ENCODE measurements around the gene SRRM4.

SRRM4 gene

DNA sequence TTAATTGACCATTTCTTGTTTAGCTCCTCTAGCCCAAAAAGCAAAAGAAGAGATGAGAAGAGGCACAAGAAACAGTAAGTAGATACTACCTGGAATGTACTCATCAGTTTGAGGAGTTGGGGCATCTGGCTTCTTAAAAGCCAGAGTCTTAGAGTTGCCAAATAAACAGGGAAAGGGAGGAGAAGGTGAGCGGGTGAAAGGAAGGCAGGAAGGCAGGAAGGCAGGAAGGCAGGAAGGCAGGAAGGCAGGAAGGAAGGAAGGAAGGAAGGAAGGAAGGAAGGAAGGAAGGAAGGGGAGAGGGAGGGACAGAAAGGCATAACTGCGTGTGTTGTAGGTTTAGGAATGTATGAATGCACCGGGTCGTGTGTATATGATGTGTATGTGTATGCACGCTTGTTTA, 140.7 kb downstream of the SRRM4 start:
- DNase-seq (ENCODE audit: low spot score) = no peak

DNA sequence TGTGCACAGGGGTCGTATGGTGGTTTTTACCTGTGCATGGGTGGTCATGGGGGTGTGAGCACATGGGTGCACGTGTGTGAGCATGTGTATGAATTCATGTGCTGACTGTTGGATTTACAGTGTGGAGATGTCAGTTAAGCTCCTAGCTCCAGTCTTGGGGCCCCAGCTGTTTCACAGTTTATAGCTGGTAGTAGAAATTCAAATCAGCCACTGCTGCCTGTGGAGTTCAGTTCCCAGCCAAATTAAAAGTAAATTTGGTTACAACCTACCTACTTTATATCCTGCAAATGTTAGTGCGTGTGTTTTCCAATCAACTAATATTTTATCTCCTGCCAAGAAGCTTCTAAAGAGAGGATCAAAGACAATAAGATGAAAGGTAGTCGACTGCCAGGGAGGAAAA, 141.4 kb downstream of the SRRM4 start:
- no peak for DNase-seq (ENCODE audit: low spot score)

DNA sequence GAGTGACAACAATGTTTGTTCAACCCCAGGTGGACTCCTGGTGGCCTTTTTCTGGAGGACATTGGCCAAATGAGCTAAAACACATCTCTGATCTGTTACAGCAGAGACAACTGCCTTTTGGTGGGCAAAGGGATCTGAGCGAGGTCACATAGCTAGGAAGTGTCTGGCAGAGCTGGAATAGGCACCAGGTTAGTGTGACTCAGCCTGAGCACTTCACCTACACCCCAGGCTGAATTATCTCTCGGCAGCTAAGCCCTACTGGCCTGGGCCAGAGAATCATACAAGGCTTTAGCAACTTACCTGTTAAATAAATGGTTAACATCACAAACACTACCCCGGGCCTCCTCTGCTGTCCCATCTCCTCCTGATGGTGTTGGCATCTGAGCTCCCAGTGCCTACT, 147.2 kb downstream of the SRRM4 start:
- no peak for DNase-seq (ENCODE audit: low spot score)

DNA sequence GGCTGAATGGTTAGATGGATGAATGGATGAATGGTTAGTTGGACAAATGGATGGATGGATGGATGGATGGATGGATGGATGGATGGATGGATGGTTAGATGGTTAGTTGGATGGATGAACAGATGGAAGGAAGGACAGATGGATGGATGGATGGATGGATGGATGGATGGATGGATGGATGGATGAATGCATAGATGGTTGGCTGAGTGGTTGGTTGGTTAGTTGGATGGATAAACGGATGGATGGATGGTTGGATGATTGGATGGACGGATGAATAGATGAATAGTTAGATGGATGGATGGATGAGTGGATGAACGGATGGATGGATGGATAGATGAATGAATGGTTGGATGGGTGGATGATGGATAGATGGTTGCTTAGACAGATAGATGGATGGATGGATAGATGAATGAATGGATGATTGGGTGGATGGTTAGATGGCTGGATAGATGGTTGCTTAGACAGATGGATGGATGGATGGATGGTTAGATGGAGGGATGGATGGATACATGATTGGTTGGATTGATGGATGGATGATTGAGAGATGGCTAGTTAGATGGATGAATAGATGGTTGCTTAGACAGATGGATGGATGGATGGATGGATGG, 148.6 kb downstream of the SRRM4 start:
- no peak for DNase-seq (ENCODE audit: low spot score)

DNA sequence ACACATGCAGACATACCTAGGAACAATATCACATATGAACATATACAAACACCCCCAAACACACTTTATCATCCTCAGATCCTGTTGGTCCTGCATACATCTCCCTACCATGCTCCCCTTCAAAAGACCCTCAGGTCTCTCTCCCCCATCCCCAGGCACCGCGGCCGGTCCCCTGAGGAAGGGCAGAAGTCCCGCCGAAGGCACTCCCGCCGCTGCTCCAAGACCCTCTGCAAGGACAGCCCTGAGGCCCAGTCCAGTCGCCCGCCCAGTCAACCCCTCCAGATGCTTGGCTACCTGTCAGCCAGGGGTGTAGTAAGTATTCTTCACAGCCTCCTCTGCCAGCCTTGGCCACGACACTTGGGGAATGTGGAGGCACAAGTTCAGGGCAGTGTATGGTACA, 149.2 kb downstream of the SRRM4 start:
- no peak for DNase-seq (ENCODE audit: low spot score)

DNA sequence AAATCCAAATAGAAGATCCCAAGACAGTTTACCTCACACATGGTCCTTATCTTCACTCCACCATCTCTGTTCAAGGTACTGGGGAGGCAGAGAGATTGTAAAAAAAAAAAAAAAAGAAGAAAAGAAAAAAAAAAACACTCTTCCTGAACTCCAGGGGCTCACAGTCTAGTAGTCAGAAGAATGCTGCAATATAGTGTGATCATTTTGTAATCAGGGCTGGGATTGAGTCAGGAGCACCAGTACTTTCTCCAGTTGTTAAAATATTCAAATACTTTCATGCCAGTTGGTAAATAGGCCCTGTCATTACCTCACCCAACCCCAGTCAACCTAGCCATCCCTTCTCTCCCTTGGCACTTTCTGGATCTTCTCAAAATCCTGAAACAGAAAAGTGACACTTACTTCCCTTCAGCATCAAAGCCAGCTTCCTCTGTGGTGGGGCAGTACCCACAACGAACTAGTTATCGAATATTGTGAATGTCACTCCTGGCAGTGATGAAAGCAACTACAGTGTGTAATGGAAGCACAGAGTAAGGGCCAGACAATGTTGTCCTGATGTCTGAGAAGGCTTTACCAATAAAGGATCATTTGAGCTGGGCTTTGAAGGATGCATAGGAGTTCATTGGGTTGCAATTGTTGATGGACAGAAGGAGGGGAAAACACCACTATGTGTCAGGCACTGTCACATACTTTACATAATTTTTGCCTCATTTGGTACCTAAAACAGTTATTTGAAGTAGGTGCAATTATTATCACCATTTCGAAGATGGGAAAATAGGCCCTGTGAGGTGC, 153.1 kb downstream of the SRRM4 start:
- DNase-seq (ENCODE audit: low spot score) = no peak

DNA sequence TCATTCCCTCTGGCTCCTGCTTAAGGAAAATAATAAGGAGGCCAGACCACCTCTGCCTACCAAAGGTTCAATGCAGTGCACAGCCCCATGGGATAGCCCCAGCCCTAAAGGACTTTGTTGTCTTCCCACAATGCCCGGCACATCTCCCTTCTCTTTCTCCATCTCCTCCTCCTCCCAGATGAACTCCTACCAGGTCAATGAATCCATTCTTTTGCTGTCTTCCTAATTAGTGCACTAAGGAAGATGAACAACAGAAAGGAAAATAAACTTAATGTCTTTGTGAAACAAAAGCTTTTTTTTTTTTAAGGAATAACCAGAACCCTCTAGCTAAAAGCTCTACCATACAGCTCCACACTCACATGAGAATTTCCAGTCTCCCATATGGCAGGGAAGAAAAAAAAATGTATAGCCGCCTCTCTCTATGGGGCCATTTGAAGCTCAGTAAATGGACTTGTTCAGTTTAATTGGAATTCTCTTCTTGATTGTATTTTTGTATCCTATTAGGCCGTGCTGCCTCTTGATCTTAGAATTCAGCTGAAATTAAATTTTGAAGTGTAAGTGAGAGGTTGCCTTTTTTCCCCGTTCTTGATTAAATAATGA, 155.6 kb downstream of the SRRM4 start:
- no peak for DNase-seq (ENCODE audit: low spot score)

DNA sequence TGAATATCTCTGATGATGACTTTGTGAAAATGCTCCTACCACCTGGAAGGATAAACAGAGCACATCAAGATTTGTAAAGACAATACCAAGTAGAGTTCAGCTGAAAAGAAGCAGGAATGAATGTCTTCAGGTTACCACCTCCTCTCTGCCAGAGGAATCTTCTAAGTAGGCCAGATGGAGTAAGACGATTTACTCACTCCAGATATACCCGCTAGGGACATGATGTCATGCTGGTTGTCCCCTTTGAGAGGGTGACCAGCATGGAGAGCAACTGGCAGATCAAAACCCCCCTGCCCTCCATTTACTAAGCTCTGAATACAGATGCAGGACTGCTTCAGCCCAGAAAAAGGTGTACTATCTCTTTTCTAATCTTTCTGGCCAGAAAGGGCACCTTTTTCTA, 158.1 kb downstream of the SRRM4 start:
- DNase-seq (ENCODE audit: low spot score) = no peak

DNA sequence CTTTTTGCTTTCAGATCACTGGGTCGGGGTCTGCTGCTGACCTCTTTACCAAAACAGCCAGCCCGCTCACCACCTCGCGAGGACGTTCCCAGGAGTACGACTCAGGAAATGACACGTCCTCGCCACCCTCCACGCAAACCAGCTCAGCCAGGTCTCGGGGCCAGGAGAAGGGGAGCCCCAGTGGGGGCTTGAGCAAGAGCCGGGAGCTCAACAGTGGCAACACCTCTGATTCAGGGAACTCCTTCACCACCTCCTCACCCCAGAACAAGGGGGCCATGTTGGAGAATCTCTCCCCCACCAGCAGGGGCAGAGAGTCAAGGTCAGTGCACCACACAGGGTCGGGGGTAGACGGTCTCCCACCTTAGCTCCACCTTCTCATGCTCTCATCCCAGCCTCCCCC, 164.0 kb downstream of the SRRM4 start:
- no peak for DNase-seq (ENCODE audit: low spot score)

DNA sequence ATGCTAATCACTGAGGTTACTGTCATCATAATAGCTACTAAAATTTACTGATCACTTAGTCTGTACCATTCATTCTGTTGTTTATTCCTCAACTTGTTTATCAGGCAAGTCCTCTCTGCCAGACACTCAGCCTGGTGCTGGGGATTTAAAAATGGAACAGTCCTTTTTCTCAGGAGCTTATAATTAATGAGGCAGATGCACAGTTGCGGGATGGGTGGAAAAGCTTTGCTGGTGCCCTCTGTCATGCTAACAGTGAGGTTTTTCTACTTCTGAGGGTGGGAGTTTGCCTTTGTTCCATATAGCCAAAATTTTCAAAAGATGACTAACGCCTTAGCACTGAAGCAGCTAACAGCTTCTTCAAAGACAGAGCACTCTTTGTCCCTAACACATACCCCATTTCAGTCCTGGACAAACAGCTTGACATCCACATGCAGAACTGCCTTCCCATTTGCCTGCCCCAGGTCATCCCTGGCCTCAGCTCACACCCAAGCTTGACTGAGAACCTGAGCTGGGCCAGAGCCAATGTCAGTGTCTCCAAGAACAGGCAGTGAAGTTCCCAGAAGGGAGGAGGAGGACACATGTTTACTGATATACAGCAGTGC, 166.6 kb downstream of the SRRM4 start:
- DNase-seq (ENCODE audit: low spot score) = no peak

DNA sequence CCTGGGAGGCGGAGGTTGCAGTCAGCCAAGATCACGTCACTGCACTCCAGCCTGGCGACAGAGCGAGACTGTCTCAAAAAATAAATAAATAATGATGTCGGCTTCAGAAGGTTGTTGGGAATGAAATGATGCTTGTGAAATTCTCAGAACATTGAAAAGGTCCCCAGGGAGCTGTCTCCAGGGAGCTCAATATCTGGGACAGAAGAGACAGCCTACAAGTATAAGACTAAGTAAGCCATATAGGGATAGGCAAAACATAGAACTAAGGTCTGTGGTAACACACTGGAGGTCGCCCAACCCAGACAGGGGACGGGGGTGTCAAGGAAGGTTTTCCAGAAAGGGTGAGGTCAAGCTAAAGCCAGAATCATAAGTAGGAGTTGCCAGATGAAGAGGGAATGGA, 167.9 kb downstream of the SRRM4 start:
- DNase-seq (ENCODE audit: low spot score) = no peak

DNA sequence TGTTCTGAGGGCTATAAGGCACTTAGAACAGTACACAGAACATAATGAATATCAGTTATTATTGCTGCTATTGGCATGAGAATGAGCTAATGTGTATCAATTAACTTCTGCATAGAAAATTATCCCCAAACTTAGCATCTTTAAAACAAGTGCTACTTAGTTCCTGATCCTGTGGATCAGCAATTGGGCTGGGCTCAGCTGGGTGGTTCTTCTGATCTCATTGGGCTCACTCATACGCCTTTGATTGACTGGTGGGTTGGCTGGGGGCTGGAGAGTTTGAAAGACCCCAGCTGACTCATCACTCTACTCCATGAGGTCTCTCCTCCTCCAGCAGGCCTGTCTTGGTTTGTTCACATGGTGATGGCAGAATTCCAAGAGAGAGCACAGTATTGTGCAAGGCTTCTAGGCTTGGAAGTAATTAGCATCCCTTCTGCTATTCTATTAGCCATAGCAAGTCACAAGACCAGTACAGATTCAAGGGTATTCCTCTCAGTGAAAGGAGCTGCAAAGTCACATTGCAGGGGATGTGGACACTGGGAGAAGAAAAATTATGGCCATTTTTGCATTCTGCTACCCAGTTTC, 170.2 kb downstream of the SRRM4 start:
- DNase-seq (ENCODE audit: low spot score) = no peak

DNA sequence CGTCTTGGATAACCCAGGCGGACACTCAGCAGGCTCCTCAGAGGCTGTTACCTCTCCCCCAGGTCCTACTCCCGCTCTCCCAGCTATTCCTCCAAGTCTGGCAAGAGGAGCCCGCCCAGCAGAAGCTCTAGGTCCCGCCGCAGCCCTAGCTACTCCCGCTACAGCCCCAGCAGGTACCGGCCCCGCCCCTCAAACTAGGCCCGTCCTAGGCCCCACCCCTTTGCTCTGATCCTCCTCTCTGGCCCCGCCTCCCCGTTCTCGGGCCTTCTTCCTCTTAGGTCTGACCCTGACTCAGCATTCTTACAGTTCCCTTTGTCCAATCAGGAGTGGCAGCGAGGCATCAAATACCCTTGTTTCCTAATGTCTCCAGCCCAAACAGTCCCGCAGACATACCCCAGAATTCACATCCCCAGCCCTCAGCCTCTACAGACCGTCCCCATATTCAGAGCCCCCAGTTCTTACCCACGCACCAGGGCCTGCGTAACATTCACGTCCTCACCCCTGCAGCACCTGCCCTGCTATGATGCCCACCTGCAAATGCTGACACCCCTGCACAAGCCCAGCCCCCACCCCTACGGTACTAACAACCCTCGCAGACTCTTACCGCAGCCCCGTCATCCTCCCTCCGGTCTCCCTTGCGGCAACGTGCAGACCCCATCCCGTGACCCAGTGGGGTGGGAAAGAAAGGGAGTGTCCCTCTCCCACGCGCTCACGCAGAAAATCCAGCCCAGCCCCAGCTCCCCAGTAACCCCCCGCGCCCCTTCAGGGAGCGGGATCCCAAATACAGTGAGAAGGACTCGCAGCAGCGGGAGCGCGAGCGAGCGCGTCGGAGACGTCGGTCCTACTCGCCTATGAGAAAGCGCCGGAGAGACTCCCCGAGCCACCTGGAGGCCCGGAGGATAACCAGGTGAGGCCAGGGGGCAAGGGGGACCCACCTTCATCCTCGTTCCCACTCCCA, 172.4 kb downstream of the SRRM4 start:
- no peak for DNase-seq (ENCODE audit: low spot score)

DNA sequence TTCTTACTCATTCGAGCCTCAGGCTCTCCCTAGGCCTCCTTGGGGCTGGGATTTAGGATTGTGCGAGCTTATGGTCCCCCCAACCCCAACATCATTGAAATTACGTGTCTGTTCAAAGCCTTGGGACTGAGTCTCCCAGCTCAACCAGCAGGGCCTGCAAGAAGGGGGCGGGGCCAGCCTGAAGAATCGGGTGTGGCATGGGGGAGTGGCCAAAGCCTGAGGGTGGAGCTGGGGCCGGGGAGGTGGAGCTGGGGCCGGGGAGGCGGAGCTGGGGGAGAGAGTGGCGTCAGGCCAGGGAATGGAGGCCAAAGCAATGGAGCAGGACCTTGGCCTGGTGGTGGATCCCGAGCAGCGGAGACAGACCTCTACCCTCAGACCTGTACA, 173.1 kb downstream of the SRRM4 start:
- DNase-seq (ENCODE audit: low spot score) = no peak

DNA sequence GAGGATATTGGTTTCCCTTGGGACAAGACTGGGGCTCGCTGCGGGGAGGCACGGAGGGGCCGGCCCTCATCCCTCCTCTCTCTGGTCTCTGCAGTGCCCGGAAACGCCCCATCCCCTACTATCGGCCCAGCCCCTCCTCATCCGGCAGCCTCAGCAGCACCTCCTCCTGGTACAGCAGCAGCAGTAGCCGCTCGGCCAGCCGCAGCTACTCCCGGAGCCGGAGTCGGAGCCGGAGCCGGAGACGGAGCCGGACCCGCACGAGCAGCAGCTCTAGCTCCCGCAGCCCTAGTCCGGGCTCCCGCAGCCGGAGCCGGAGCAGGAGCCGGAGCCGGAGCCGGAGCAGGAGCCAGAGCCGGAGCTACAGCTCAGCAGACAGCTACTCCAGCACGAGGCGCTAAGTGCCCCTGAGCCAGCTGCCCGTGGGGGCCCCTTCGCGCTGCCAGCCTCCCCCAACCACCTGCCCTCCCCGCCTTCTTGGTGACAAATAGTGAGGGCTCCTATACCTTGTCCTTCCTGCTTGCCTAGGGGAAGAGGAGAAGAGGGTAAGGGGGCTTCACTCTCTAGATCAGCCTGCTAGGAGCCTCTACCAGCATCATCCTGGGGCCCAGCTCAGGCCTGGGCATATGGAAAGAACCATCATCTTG, 175.2 kb downstream of the SRRM4 start:
- DNase-seq (ENCODE audit: low spot score) = no peak

DNA sequence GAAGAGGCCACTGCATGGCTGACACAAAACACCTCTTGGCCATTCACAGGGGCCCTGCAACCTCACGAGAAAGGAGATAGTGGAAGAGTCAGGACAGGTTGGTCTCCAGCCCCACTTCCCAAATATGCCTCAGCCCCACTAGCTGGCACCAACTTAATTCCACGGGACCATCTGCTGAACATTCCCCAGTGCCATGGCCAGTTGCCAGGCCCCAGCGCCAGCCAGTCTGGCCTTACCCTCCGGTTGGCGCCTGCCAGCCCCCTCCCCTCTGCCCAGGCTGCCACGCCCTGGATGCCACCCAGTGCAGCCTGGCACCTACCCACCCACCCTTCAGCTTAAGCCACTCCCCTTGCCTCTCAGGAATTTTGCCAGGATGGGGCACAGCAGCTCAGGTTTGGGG, 176.2 kb downstream of the SRRM4 start:
- no peak for DNase-seq (ENCODE audit: low spot score)

DNA sequence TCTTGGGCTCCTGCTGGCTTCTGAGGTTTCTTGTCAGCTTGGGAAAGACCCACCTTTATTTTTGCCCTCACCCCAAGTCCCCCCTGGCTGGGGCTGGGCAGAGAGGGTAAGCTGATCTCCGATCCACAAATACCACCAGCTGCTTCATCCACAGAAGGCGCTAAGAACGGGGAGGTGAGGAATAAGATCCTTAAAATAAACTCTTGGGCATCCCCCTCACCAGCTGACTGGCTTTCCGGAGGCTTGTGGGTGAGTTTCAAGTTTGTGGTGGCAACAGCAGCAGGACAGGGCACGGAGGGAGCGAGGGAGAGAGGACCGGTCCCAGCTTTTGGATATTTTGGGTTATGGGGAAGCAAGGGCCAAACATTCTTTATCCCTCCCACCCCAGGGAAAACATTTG, 176.6 kb downstream of the SRRM4 start:
- DNase-seq (ENCODE audit: low spot score) = no peak

DNA sequence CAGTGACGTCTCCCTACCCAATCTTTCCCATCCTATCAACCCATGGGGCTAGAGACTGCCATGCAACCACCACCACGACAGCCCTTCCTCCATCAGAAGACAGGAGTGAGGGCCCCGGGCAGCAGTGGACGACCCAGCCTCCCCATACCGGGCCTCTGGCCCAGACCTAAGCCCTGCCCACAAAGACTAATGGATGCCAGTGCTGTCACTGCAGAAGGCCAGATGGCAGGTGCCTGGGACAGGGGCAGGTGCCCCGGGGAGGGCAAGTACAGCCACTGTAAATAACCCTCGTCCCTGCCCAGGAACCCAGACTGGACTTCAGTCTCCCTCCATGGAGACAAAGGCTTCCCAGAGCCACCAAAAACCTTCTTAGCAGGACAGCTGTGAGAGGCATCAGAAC, 177.1 kb downstream of the SRRM4 start:
- DNase-seq (ENCODE audit: low spot score) = no peak

DNA sequence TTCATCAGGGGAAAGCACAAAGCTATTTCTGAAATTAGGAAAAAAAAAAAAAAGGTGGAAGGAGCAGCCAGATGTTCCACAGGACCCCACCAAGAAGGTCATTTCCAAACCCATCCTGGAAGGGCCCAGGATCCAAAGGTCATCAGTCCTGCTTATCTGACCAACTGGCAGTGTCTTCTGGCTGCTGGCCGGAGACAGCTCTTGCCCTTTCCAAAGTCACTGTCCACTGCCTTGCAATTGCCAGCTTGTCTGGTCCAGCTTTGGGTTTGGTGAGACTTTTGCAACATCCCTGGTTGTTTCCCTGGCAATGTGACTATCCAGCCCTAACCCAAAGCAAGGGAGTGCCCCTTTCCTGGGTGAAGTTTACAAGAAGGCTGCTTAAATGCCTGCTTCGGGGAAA, 178.5 kb downstream of the SRRM4 start:
- no peak for DNase-seq (ENCODE audit: low spot score)

DNA sequence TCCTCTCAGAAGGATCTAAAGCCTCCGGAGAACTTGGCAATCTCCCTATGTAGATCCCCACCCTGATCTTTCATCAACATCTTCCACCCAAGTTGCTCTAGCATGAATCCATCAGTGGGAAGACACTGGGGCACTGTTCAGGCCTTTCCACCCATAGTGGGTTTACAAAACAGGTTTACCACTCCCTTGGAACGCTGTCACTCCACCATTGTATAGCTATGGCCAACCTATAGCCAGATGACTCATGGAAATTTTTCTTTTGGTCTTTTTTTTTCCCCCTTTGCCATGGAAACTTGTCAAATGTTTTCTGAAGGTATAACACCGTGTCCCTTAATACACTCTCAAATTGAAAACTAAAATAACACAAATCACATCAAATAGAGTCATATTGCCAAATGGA, 186.6 kb downstream of the SRRM4 start:
- no peak for DNase-seq (ENCODE audit: low spot score)

DNA sequence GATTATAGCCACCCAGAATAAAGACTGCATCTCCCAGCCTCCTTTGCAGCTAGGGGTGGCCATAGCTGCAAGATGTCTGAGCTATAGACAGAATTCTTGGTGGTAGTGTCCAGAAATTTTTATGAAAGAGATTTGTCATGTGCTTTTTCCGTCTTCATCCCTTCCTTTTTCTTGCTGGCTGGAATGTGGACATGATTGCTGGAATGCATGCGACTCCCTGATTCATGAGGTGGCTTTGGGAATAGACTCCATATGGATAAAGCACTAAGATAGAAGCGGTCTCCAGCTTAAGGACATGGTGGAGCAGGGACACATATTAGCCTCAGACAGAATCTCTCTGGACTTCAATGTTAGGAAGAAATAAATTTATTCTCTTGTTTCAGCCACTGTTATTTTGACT, 187.4 kb downstream of the SRRM4 start:
- DNase-seq (ENCODE audit: low spot score) = no peak

All from CD4-positive, alpha-beta T cell treated with Interleukin-15 for 4 hours (primary cell).